ENCODE results near the gene AGPS. TPM values are rescaled to one million over a fixed set of nuclear protein-coding genes. Genes with fewer than 3 reads are reported as not detected.
A peak's percentile ranks its signal among the peaks of the same experiment; 100 is the strongest.
"Not testable (repeated sequence)": the region's sequence is repeated elsewhere in the genome, so short reads cannot be mapped to it uniquely, and the experiment has no call there.

AGPS gene
- total RNA-seq, 2 donors from 2014 or later: 38.8 to 44.6 TPM

GRCh38 chr2:177406182-177406581 is 13.6 kb downstream of the AGPS start:
- no peak overlapping the region for H3K4me3 Mint-ChIP-seq
- H3K9me3 Mint-ChIP-seq: peaks cover 0 to 2% of the 10 kb centered on the region in 2 donors
- H3K27me3 Mint-ChIP-seq (ENCODE audit: low read depth): no peaks in the 10 kb centered on the region
- peaks cover 0 to 15% of the 10 kb centered on the region in 2 donors for H3K36me3 Mint-ChIP-seq (ENCODE audit: insufficient read depth in 2 of 2)
- DNase-seq (no peak), ATAC-seq (replicated peaks in 1 of 2) (no peak)
- H3K27ac Mint-ChIP-seq: no peak overlapping the region
- peaks cover 34% of the 10 kb centered on the region for H3K4me1 Mint-ChIP-seq (ENCODE audit: low read depth)

DNA sequence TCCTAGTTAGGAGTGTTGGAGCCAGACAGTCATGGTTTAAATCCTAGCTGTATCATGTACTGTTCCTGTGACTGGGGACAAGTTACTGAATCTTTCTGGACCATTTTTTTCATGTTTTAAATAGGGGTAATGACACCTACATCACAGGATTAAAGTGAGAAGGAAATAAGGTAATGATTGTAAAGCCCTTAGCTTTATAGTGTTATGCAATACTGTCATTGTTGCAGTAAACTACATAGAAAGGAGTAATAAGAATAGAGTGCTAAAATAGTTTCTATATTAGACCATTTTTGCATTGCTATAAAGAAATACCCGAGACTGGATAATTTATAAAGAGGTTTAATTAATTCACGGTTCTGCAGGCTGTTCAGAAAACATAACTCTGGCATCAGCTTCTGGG is 14.5 kb downstream of the AGPS start:
- ATAC-seq (replicated peaks in 1 of 2) (no peak), DNase-seq (no peak)
- H3K36me3 Mint-ChIP-seq (ENCODE audit: insufficient read depth in 2 of 2): peaks cover 0 to 15% of the 10 kb centered on the region in 2 donors
- peaks cover 2 to 4% of the 10 kb centered on the region in 2 donors for H3K9me3 Mint-ChIP-seq
- H3K4me1 Mint-ChIP-seq (ENCODE audit: low read depth): peaks cover 40% of the 10 kb centered on the region
- no peaks in the 10 kb centered on the region for H3K27me3 Mint-ChIP-seq (ENCODE audit: low read depth)
- no peak overlapping the region for H3K4me3 Mint-ChIP-seq
- H3K27ac Mint-ChIP-seq: no peak overlapping the region

GRCh38 chr2:177410629-177411028 is 18.1 kb downstream of the AGPS start:
- H3K4me1 Mint-ChIP-seq (ENCODE audit: low read depth): peaks cover 47% of the 10 kb centered on the region
- peaks cover 0 to 17% of the 10 kb centered on the region in 2 donors for H3K36me3 Mint-ChIP-seq (ENCODE audit: insufficient read depth in 2 of 2)
- H3K27me3 Mint-ChIP-seq (ENCODE audit: low read depth); H3K4me3 Mint-ChIP-seq; H3K9me3 Mint-ChIP-seq; H3K27ac Mint-ChIP-seq; DNase-seq; ATAC-seq (replicated peaks in 1 of 2): not testable (repeated sequence)

GRCh38 chr2:177413703-177414102 is 21.1 kb downstream of the AGPS start:
- peaks cover 0 to 6% of the 10 kb centered on the region in 2 donors for H3K36me3 Mint-ChIP-seq (ENCODE audit: insufficient read depth in 2 of 2)
- no peak overlapping the region for H3K27ac Mint-ChIP-seq
- no peak overlapping the region for H3K4me3 Mint-ChIP-seq
- no peaks in the 10 kb centered on the region for H3K27me3 Mint-ChIP-seq (ENCODE audit: low read depth)
- peaks cover 43% of the 10 kb centered on the region for H3K4me1 Mint-ChIP-seq (ENCODE audit: low read depth)
- peaks cover 2 to 5% of the 10 kb centered on the region in 2 donors for H3K9me3 Mint-ChIP-seq
- peak; percentile 13 to 41 for ATAC-seq (replicated peaks in 1 of 2)
- DNase-seq: no peak

DNA sequence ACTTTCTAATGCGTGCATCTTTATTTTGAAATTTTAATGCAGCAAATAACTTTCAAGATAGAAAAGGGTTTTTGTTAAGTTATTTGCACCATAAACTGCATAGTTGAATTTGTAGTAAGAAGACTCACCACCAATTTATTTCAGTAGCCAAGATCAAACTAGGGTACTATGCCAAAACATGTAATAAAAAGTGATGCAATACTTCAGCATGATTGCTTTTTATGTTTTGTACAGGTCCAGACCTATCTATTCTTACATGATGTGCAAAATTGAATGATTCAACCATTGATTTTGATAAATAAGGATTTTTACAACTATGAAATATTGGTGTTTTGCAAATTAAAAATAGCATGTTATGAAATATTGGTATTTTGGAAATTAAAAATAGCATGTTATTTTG is 26.7 kb downstream of the AGPS start:
- Mint-ChIP-seq H3K27me3 (ENCODE audit: low read depth) (no peaks in the 10 kb centered on the region), H3K9me3 (no peaks in the 10 kb centered on the region), H3K36me3 (ENCODE audit: insufficient read depth in 2 of 2) (peaks cover 3 to 4% of the 10 kb centered on the region in 2 donors), H3K4me1 (ENCODE audit: low read depth) (peaks cover 36% of the 10 kb centered on the region), H3K27ac (peak overlapping the region; percentile 91), H3K4me3 (peak overlapping the region in 1 of 2 donors; percentile 58)
- ATAC-seq (replicated peaks in 1 of 2) (peak in 1 of 2 donors; percentile 30), DNase-seq (no peak)

- H3K36me3 Mint-ChIP-seq (ENCODE audit: insufficient read depth in 2 of 2): peaks cover 15 to 29% of the 10 kb centered on the region in 2 donors
Measured at GRCh38 chr2:177422271-177422670, 29.7 kb downstream of the AGPS start.

GRCh38 chr2:177424120-177424519 is 31.5 kb downstream of the AGPS start:
- not testable (repeated sequence) for ATAC-seq (replicated peaks in 1 of 2); DNase-seq; H3K4me3 Mint-ChIP-seq; H3K27ac Mint-ChIP-seq; H3K27me3 Mint-ChIP-seq (ENCODE audit: low read depth)
- H3K4me1 Mint-ChIP-seq (ENCODE audit: low read depth): peaks cover 22% of the 10 kb centered on the region
- peaks cover 30 to 48% of the 10 kb centered on the region in 2 donors for H3K36me3 Mint-ChIP-seq (ENCODE audit: insufficient read depth in 2 of 2)
- peaks cover 21 to 24% of the 10 kb centered on the region in 2 donors for H3K9me3 Mint-ChIP-seq

More at GRCh38 chr2:177422271-177422670, 29.7 kb downstream of the AGPS start:
- ATAC-seq (replicated peaks in 1 of 2) (no peak), DNase-seq (no peak)
- Mint-ChIP-seq H3K4me1 (ENCODE audit: low read depth) (peaks cover 33% of the 10 kb centered on the region), H3K27ac (no peak overlapping the region), H3K4me3 (no peak overlapping the region), H3K27me3 (ENCODE audit: low read depth) (no peaks in the 10 kb centered on the region), H3K9me3 (peaks cover 9% of the 10 kb centered on the region in 2 donors)

DNA sequence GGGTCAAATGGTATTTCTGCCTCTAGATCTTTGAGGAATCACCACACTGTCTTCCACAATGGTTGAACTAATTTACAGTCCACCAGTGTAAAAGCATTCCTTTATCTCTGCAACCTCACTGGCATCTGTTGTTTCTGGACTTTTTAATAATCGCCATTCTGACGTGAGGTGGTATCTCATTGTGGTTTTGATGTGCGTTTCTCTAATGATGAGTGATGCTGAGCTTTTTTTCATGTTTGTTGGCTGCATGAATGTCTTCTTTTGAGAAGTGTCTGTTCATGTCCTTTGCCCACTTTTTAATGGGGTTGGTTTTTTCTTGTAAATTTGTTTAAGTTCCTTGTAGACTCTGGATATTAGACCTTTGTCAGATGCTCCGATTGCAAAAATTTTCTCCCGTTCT is 32.0 kb downstream of the AGPS start:
- H3K36me3 Mint-ChIP-seq (ENCODE audit: insufficient read depth in 2 of 2): peaks cover 33 to 52% of the 10 kb centered on the region in 2 donors
- not testable (repeated sequence) for ATAC-seq (replicated peaks in 1 of 2); H3K27ac Mint-ChIP-seq; H3K4me3 Mint-ChIP-seq; H3K27me3 Mint-ChIP-seq (ENCODE audit: low read depth); DNase-seq
- peaks cover 17% of the 10 kb centered on the region for H3K4me1 Mint-ChIP-seq (ENCODE audit: low read depth)
- peaks cover 21 to 27% of the 10 kb centered on the region in 2 donors for H3K9me3 Mint-ChIP-seq

DNA sequence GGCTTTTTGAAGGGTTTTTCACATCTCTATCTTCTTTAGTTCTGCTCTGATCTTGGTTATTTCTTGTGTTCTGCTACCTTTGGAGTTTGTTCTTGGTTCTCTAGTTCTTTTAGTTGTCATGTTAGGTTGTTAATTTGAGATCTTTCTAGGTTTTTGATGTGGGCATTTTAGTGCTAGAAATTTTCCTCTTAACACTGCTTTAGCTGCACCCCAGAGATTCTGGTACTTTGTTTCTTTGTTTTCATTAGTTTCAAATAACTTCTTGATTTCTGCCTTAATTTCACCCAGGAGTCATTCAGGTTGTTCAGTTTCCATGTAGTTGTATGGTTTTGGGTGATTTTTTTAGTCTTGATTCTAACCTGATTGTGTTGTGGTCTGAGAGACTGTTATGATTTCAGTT is 34.7 kb downstream of the AGPS start:
- H3K27me3 Mint-ChIP-seq (ENCODE audit: low read depth): no peaks in the 10 kb centered on the region
- no peak for ATAC-seq (replicated peaks in 1 of 2)
- H3K9me3 Mint-ChIP-seq: peaks cover 21 to 31% of the 10 kb centered on the region in 2 donors
- peaks cover 7% of the 10 kb centered on the region for H3K4me1 Mint-ChIP-seq (ENCODE audit: low read depth)
- H3K27ac Mint-ChIP-seq: no peak overlapping the region
- H3K4me3 Mint-ChIP-seq: no peak overlapping the region
- peaks cover 39 to 58% of the 10 kb centered on the region in 2 donors for H3K36me3 Mint-ChIP-seq (ENCODE audit: insufficient read depth in 2 of 2)
- DNase-seq: no peak

GRCh38 chr2:177427936-177428335 is 35.4 kb downstream of the AGPS start:
- not testable (repeated sequence) for ATAC-seq (replicated peaks in 1 of 2); DNase-seq; H3K4me3 Mint-ChIP-seq; H3K27me3 Mint-ChIP-seq (ENCODE audit: low read depth); H3K27ac Mint-ChIP-seq
- H3K9me3 Mint-ChIP-seq: peaks cover 21 to 31% of the 10 kb centered on the region in 2 donors
- peaks cover 42 to 64% of the 10 kb centered on the region in 2 donors for H3K36me3 Mint-ChIP-seq (ENCODE audit: insufficient read depth in 2 of 2)
- H3K4me1 Mint-ChIP-seq (ENCODE audit: low read depth): peaks cover 10% of the 10 kb centered on the region

DNA sequence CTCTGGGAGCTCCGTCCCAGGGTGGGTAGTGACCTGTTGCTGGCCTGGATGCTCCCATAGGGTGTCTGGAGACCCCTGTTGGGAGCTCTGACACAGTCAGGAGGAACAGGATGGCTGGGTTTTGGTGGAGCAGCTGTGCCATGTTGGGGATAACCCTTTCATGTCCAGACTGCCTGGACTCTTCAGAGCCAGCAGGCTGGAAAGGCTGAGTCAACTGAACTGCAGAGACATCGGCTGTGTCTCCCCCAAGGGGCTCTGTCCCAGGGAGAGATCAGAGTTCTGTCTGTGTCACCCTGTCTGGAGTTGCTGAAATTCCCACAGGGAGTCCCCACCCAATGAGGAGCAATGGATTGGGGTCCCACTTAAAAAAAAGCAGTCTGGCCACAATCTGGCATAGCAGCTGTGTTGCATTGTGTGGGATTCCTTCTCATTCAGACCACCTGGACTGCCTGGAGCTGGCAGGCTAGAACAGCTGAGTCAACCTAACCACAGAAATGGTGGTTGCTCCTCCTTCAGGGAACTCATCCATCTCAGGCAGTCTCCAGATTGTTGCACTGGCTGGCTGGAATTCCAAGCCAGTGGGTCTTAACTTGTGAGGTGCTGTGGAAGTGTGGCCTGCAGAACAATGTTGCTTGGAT is 37.2 kb downstream of the AGPS start:
- peaks cover 10% of the 10 kb centered on the region for H3K4me1 Mint-ChIP-seq (ENCODE audit: low read depth)
- no peak overlapping the region for H3K4me3 Mint-ChIP-seq
- no peak for DNase-seq
- no peak overlapping the region for H3K27ac Mint-ChIP-seq
- H3K9me3 Mint-ChIP-seq: peaks cover 23 to 31% of the 10 kb centered on the region in 2 donors
- H3K27me3 Mint-ChIP-seq (ENCODE audit: low read depth): no peaks in the 10 kb centered on the region
- peaks cover 43 to 70% of the 10 kb centered on the region in 2 donors for H3K36me3 Mint-ChIP-seq (ENCODE audit: insufficient read depth in 2 of 2)
- ATAC-seq (replicated peaks in 1 of 2): no peak

DNA sequence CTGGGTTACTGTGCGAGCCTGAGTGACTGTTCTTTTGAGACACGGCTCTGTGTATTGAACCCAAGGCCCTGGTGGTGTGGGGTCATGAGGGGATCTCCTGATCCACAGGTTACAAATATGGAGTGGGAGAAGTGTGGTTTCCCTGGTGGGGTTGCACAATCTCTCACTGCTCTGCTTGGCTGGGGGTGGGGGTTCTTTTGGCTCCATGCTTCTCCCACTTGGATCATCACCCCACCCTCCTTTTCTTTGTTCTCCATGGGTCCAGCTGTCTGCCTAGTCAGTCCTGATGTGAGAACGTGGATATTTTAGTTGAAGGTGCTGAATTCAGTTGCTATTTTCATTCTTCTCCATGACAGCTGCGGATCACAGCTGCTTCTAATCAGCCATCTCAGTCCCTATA is 37.8 kb downstream of the AGPS start:
- peaks cover 23 to 31% of the 10 kb centered on the region in 2 donors for H3K9me3 Mint-ChIP-seq
- no peaks in the 10 kb centered on the region for H3K27me3 Mint-ChIP-seq (ENCODE audit: low read depth)
- DNase-seq (no peak), ATAC-seq (replicated peaks in 1 of 2) (no peak)
- H3K4me1 Mint-ChIP-seq (ENCODE audit: low read depth): peaks cover 10% of the 10 kb centered on the region
- H3K36me3 Mint-ChIP-seq (ENCODE audit: insufficient read depth in 2 of 2): peaks cover 43 to 69% of the 10 kb centered on the region in 2 donors
- H3K27ac Mint-ChIP-seq: no peak overlapping the region
- H3K4me3 Mint-ChIP-seq: no peak overlapping the region

DNA sequence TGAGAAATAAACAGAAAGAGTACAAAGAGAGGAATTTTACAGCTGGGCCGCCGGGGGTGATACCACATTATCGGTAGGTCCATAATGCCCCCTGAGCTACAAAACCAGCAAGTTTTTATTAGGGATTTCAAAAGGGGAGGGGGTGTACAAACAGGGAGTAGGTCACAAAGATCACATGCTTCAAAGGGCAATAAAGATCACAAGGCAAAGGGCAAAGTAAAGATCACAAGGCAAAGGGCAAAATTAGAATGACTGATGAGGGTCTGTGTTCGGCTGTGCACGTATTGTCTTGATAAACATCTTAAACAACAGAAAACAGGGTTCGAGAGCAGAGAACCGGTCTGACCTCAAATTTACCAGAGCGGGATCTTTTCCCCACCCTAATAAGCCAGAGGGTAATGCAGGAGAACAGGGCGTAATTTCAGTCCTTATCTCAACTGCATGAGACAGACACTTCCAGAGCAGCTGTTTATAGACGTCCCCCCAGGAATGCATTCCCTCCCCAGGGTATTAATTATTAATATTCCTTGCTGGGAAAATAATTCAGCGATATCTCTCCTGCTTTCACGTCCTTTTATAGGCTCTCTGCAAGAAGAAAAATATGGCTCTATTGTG is 38.6 kb downstream of the AGPS start:
- H3K4me3 Mint-ChIP-seq: not testable (repeated sequence)

More for the DNA sequence above, 38.6 kb downstream of the AGPS start:
- H3K27ac Mint-ChIP-seq; H3K4me1 Mint-ChIP-seq (ENCODE audit: low read depth); H3K27me3 Mint-ChIP-seq (ENCODE audit: low read depth); DNase-seq; ATAC-seq (replicated peaks in 1 of 2): not testable (repeated sequence)
- peaks cover 19 to 27% of the 10 kb centered on the region in 2 donors for H3K9me3 Mint-ChIP-seq
- peaks cover 38 to 62% of the 10 kb centered on the region in 2 donors for H3K36me3 Mint-ChIP-seq (ENCODE audit: insufficient read depth in 2 of 2)
